GM10248 (cell line): ENCODE data around the gene CFAP57.

Experiments used
- CTCF ChIA-PET: fragments of 300-600 bp; sonication (Branson Sonifier 250); formaldehyde crosslinking; extraction: SDS; loops from one replicate; lab custom pipeline; 2021; ENCODE audit warnings: antibody characterized with exemption; lab: Yijun Ruan, JAX
- POLR2A ChIA-PET: fragments of 350-650 bp; sonication (Branson Sonifier 250); formaldehyde crosslinking; extraction: SDS; loops from one replicate; lab custom pipeline; 2020; ENCODE audit warnings: antibody characterized with exemption; lab: Yijun Ruan, JAX
- DNase-seq: peaks from one replicate; pipeline ENCODE4 v3.0.0; 2012; ENCODE audit errors: extremely low spot score
- TF ChIP-seq, protein P1 (sequence below): IDR thresholded peaks from 2 replicates; pipeline ENCODE4 v1.5.1; 2012; ENCODE audit warnings: mild to moderate bottlenecking, low read depth; ENCODE audit errors: extremely low read depth, missing control alignments, control extremely low read depth

CFAP57 gene

DNA sequence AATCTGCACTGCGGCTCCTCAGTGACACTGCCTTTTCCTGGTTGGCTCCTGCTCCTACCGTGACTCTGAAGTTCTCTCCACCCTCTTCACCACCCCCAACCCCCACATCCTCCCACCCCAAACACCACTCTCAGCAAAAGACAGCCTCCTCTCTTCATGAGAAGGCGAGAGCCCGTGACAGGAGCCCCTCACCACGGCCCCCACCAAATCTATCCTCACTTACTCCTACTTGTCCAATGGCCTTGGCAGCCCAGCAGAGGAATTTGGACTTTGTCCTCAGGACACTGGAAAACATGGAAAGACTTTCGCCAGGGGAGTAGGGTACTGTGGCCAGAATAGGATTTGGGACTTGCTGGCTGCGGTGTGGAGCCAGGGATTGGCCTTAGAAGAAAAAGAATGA is 104.5 kb downstream of the CFAP57 start:
- ChIA-PET CTCF (interaction anchor here (0.9 to 1.7 kb wide), 2 partner anchors 18 to 31 kb away, joined by 4 read pairs; no protein-coding TSS in a partner anchor), POLR2A (no interaction called here)
- TF ChIP-seq, protein P1, sequence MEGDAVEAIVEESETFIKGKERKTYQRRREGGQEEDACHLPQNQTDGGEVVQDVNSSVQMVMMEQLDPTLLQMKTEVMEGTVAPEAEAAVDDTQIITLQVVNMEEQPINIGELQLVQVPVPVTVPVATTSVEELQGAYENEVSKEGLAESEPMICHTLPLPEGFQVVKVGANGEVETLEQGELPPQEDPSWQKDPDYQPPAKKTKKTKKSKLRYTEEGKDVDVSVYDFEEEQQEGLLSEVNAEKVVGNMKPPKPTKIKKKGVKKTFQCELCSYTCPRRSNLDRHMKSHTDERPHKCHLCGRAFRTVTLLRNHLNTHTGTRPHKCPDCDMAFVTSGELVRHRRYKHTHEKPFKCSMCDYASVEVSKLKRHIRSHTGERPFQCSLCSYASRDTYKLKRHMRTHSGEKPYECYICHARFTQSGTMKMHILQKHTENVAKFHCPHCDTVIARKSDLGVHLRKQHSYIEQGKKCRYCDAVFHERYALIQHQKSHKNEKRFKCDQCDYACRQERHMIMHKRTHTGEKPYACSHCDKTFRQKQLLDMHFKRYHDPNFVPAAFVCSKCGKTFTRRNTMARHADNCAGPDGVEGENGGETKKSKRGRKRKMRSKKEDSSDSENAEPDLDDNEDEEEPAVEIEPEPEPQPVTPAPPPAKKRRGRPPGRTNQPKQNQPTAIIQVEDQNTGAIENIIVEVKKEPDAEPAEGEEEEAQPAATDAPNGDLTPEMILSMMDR: no peak
- no peak for DNase-seq

DNA sequence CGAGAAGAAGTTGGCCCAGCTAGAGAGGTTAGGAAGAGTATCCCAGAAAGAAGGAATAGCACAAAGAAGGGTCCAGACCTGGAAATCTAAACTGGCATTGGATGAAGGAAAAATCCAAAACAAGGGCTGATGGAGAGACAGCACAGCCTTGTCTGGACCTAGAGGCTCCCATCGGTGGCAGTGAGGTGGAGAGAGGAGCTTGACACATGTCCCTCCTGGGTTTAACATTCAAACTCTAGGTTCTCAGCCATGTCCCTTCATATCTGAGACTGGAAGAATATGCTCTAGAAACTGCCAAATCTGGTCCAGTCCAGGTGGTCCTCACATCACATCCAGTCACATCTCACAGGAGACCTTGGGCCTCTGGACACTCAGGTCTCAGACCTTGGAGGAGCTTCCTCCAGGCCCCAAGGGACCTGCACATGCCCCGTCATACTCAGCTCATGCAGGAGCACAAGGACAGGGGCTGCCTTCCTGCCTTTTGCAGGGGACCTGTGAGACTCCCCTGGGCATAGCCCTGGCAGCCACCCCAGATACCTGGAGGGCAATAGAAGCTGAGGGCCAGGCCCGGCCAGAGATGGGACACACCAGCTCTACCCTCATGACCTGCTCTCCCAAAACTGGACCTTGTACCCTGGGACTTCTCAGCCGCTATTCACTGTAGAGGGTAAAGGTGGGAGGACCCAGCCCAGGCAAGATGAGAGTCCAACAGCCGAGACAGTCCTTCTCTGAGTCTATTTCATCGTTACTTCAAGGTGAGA is 105.2 kb downstream of the CFAP57 start:
- no peak for DNase-seq
- ChIA-PET CTCF (interaction anchor here (0.9 to 1.7 kb wide), 2 partner anchors 18 to 30 kb away, joined by 4 read pairs; no protein-coding TSS in a partner anchor), POLR2A (no interaction called here)
- TF ChIP-seq, protein P1: no peak

DNA sequence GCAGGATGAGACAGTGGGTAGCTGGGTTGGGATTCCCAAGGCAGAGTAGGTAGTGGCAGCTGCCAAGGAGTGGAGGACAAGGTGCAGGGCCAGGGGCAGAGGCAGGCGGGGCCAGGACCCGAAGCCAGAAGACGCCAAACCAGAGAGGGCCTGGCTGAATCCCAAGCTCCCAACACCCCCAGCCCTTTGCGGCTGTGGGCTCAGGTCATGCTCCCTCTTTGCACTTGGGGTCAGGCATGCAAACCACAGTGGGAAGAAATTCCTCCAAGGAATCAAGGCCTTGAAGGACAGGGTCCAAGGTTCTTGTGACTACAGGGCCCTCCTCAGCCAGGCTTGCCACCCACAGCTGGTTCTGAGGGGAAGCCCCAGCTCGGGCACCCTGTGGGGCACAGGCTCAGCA is 107.0 kb downstream of the CFAP57 start:
- DNase-seq: no peak
- ChIA-PET CTCF (interaction anchor here (0.9 to 2.2 kb wide), 2 partner anchors 10 to 40 kb away, joined by 3 to 5 read pairs; no protein-coding TSS in a partner anchor), POLR2A (no interaction called here)
- TF ChIP-seq, protein P1: no peak

DNA sequence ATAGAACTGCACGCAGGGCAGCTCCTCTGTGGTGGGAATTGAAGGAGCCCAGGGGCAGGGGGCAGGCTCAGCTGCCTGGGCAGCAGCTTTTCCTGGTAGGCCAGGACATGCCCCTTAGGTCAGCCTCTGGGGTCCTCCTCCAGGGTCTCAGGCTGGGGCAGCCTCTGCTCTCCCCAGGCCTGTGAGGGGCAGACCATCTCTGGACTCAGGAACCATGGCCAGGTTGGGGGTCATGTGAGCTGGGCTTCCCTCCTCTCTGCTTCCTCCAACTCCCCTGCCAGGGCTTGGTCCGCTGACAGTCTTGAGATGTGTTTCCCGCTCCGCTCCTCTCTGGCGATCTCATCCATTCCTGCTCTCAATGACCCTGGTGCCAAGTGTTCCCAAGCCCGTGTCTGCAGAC is 107.5 kb downstream of the CFAP57 start:
- POLR2A ChIA-PET: no interaction called here
- CTCF ChIA-PET: interaction anchor here (0.9 to 2.2 kb wide), 4 partner anchors 9 to 41 kb away, joined by 3 to 5 read pairs (median 3); no protein-coding TSS in a partner anchor
- DNase-seq: no peak
- TF ChIP-seq, protein P1: no peak

DNA sequence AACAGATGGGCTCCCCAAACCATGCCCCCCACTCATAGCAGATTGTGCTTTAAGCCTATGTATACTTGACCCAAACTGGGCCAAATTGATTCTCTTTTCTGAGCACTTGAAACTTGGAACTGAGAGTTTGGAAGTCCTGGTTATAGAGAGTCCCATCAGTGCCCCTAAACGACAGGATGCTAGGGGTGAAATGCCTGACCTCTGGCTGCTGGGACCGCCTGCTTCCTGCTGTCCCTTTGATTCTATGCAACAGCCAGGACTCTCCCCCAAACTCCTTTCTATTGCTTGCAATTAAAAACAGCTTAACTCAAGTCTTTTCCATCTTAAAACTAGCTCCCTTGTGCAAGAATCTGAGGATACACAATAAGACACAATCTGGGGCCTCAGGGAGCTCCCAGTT is 108.6 kb downstream of the CFAP57 start:
- ChIA-PET CTCF (interaction anchor here (0.8 to 2.2 kb wide), 6 partner anchors 8 to 140 kb away, joined by 3 to 6 read pairs (median 3); no protein-coding TSS in a partner anchor), POLR2A (no interaction called here)
- TF ChIP-seq, protein P1: no peak
- no peak for DNase-seq

DNA sequence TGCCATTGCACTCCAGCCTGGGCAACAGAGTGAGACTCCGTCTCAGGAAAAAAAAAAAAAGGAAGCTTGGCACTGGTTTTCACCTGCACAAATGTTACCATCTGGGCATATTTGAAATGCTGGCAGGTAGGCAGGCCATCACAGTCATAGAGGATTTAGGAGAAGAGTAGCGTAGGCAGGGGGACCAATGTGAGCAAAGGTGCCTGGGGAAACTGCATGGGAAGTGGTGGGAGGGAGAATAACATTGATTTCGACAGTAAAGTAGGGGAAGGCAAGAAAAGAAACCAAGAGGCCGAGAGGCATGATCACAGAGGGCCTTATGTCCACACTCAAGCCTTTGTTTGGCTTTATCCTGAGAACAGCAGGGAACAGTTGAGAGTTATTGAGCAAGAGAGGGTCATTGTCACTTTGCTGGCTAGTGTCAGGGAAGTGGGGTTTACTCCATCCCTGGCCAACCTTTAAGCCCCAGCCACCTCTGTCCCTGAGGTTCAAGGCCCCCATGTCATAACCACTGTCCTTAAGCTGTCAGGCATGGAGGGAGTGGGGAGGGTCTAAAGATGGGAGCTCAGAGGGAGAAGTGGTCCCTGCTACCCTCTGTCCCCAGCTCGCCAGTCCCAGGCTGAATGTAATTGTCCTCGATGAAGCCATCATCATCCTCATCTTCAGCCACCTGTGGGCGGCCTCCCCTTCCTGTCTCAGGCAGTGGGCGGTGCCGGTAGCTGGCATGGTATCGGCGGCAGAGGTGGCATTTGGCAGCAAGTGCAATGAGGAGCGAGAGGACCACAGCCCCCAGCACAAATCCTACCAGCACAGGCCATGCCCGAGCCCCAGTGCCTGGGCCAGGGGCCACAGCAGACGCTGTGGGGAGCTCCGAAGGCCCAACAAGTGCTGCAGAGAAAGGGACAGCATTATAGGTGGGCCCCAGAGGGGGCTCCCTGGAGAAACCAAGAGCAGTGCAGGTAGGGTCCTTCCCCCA is 110.4 kb downstream of the CFAP57 start:
- ChIA-PET CTCF (interaction anchor here (0.7 kb wide), 1 partner anchor 13 kb away, joined by 4 read pairs; no protein-coding TSS in a partner anchor), POLR2A (no interaction called here)
- TF ChIP-seq, protein P1: no peak
- no peak for DNase-seq
